SK-N-SH (cell line): Measurements from ENCODE around the gene KYAT1. TPM values are rescaled to one million over a fixed set of nuclear protein-coding genes. Genes with fewer than 3 reads are reported as not detected.
"Not testable (repeated sequence)": the region's sequence is repeated elsewhere in the genome, so short reads cannot be mapped to it uniquely, and the experiment has no call there.

Experiments
- CTCF ChIA-PET: fragments of 300-600, 350-600 bp; formaldehyde crosslinking; extraction: SDS; loops from one replicate; lab custom pipeline; 2021; lab: Yijun Ruan, JAX
- POLR2A ChIA-PET: fragments of 350-600 bp; sonication (Branson Sonifier 250); formaldehyde crosslinking; extraction: SDS; loops from one replicate; lab custom pipeline; 2020; ENCODE audit warnings: antibody characterized with exemption, inconsistent platforms; lab: Yijun Ruan, JAX
- DNase-seq: peaks from one replicate; pipeline ENCODE4 v3.0.0; 2012
- H2AFZ ChIP-seq: fragments of 200-600 bp; sonication (generic); 2 replicates; pipeline ENCODE4 v1.8.1; 2016; ENCODE audit warnings: antibody characterized with exemption, mild to moderate bottlenecking, low read depth
- H3F3A ChIP-seq: fragments of 200-600 bp; sonication (generic); replicated peaks from 2 replicates; pipeline ENCODE3; 2016; ENCODE audit warnings: antibody characterized with exemption, mild to moderate bottlenecking; ENCODE audit not compliant: insufficient read depth
- H3K27ac ChIP-seq, 2 experiments: fragments of 200-500 bp in 1 of 2; fragments of 200-600 bp in 1 of 2; sonication (Bioruptor generic) in 1 of 2; sonication (generic), shearing (Covaris generic) in 1 of 2; 2 replicates each; pipeline versions ENCODE4 v1.5.1 to v1.6.1; 2014 to 2016; ENCODE audit warnings: low read depth in 2 of 2, inconsistent platforms in 1 of 2, low read length in 1 of 2, mild to moderate bottlenecking in 1 of 2, mixed read lengths in 1 of 2
- H3K27me3 ChIP-seq: fragments of 200-600 bp; sonication (generic), shearing (Covaris generic); 2 replicates; pipeline ENCODE4 v1.6.1; 2016; ENCODE audit warnings: mixed run types; ENCODE audit not compliant: insufficient read depth
- H3K36me3 ChIP-seq, 2 experiments: fragments of 200-500 bp in 1 of 2; fragments of 200-600 bp in 1 of 2; sonication (Bioruptor generic) in 1 of 2; sonication (generic) in 1 of 2; replicated peaks in 1 of 2; 2 replicates each; pipeline versions ENCODE3 to v1.5.1; 2014 to 2016; ENCODE audit warnings: low read length in 1 of 2, mild to moderate bottlenecking in 1 of 2; ENCODE audit not compliant: insufficient read depth in 2 of 2, control insufficient read depth in 1 of 2
- H3K4me1 ChIP-seq, 2 experiments: fragments of 200-500 bp in 1 of 2; fragments of 200-600 bp in 1 of 2; sonication (Bioruptor generic) in 1 of 2; sonication (generic), shearing (Covaris generic) in 1 of 2; 2 replicates each; pipeline versions ENCODE4 v1.5.1 to v1.6.1; 2014 to 2016; ENCODE audit warnings: low read depth in 1 of 2, low read length in 1 of 2, mixed run types in 1 of 2; ENCODE audit not compliant: insufficient read depth in 2 of 2, control insufficient read depth in 1 of 2
- H3K4me2 ChIP-seq: fragments of 200-600 bp; sonication (generic), shearing (Covaris generic); 2 replicates; pipeline ENCODE4 v1.6.1; 2017; ENCODE audit warnings: mixed run types
- H3K4me3 ChIP-seq, 2 experiments: fragments of 200-500 bp in 1 of 2; fragments of 200-600 bp in 1 of 2; sonication (Bioruptor generic) in 1 of 2; sonication (generic), shearing (Covaris generic) in 1 of 2; 2 replicates each; pipeline versions ENCODE4 v1.5.1 to v1.8.1; 2014 to 2016; ENCODE audit warnings: low read depth in 2 of 2, inconsistent platforms in 1 of 2, low read length in 1 of 2, mild to moderate bottlenecking in 1 of 2, mixed read lengths in 1 of 2, moderate library complexity in 1 of 2
- H3K79me2 ChIP-seq: fragments of 200-600 bp; sonication (generic); 2 replicates; pipeline ENCODE4 v1.8.1; 2017; ENCODE audit warnings: mild to moderate bottlenecking; ENCODE audit not compliant: insufficient read depth
- H3K9ac ChIP-seq: fragments of 200-600 bp; sonication (generic); 2 replicates; pipeline ENCODE4 v1.6.1; 2017; ENCODE audit warnings: mixed run types
- H3K9me2 ChIP-seq: fragments of 200-600 bp; sonication (generic); 2 replicates; pipeline ENCODE4 v1.6.1; 2017; ENCODE audit warnings: mixed run types
- H3K9me3 ChIP-seq: fragments of 200-600 bp; sonication (generic); 2 replicates; pipeline ENCODE4 v1.6.1; 2017; ENCODE audit warnings: mixed run types, mild to moderate bottlenecking, moderate library complexity
- H4K20me1 ChIP-seq: fragments of 200-600 bp; sonication (generic); 2 replicates; pipeline ENCODE4 v1.6.1; 2017; ENCODE audit warnings: mild to moderate bottlenecking, mixed run types; ENCODE audit not compliant: insufficient read depth
- CTCF ChIP-seq: fragments of 200-600 bp; sonication (generic); IDR thresholded peaks from 2 replicates; pipeline ENCODE4 v1.6.1; 2017; ENCODE audit warnings: antibody characterized with exemption, mild to moderate bottlenecking, moderate library complexity
- GATA2 ChIP-seq: sonication (generic); formaldehyde crosslinking; IDR thresholded peaks from 2 replicates; pipeline ENCODE4 v1.5.0; 2020; ENCODE audit warnings: mild to moderate bottlenecking, missing genetic modification reagents
- MXI1 ChIP-seq: IDR thresholded peaks from 2 replicates; pipeline ENCODE4 v1.6.1; 2012; ENCODE audit warnings: mild to moderate bottlenecking, low read depth, low read length, improper control_type of control experiment
- RAD21 ChIP-seq: IDR thresholded peaks from 2 replicates; pipeline ENCODE4 v1.6.1; 2012; ENCODE audit warnings: mild to moderate bottlenecking, low read length
- SMC3 ChIP-seq: IDR thresholded peaks from 2 replicates; pipeline ENCODE4 v1.6.1; 2012; ENCODE audit warnings: low read depth, low read length, improper control_type of control experiment
- WGBS: methylation state at CpG from one replicate; pipeline ENCODE4 v1.1.6; 2017; ENCODE audit warnings: low lambda C conversion rate; 5-methylcytosine and 5-hydroxymethylcytosine counted together
- polyA plus RNA-seq, 3 experiments: library from polyadenylated mRNA; depleted of rRNA; stranded (reverse); fragments of >200 nt; gene quantifications; 2 replicates each; pipeline ENCODE4 v1.2.3, GENCODE V29; 2012

Gene KYAT1
- polyA plus RNA-seq, 1 of the 3 experiments (the other 2 are of a cell fraction) = 9.4 TPM

GRCh38 chr9:128854454-128854853 lies 27.3 kb downstream of the KYAT1 start:
- peak overlapping the region in 1 of 2 experiments; percentile 55; a peak in 1 of 4 replicates for H3K27ac ChIP-seq
- H4K20me1 ChIP-seq, H3K4me1 ChIP-seq, H2AFZ ChIP-seq, H3K36me3 ChIP-seq, H3K9me2 ChIP-seq, H3K4me3 ChIP-seq, H3K9me3 ChIP-seq, H3K9ac ChIP-seq, H3F3A ChIP-seq, H3K27me3 ChIP-seq, POLR2A ChIA-PET, H3K4me2 ChIP-seq, H3K79me2 ChIP-seq, DNase-seq: not testable (repeated sequence)
- peak; percentile 10; the same call in 1 of the 2 replicates for TF ChIP-seq GATA2
- WGBS = 92% methylated on average over 6 of the region's 6 CpGs
- CTCF ChIA-PET = interaction anchor here (3.1 to 6.1 kb wide), 3 partner anchors 9 to 72 kb away, joined by 11 to 73 read pairs (median 34); no protein-coding TSS in a partner anchor

DNA sequence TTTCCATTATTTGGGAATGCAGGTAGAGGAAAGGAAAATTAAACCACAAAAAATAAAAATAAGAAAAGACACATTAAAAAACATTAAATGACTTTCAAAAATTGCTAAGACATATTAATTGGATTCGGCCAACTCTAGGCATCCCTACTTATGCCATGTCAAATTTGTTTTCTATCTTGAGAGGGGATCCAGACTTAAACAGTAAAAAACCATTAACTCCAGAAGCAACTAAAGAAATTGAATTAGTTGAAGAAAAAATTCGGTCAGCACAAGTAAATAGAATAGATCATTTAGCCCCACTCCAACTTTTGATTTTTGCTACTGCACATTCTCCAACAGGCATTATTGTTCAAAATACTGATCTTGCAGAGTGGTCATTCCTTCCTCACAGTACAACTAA lies 29.1 kb downstream of the KYAT1 start:
- H3K27me3 ChIP-seq, DNase-seq, H3K4me2 ChIP-seq, H3K79me2 ChIP-seq, H3K9me3 ChIP-seq, POLR2A ChIA-PET, H3K9ac ChIP-seq, H2AFZ ChIP-seq, H4K20me1 ChIP-seq, H3K9me2 ChIP-seq, H3K4me3 ChIP-seq, H3K36me3 ChIP-seq, H3F3A ChIP-seq, H3K4me1 ChIP-seq: not testable (repeated sequence)
- WGBS = 32% methylated on average over 2 of the region's 2 CpGs
- H3K27ac ChIP-seq = peak overlapping the region in 1 of 2 experiments; percentile 74; a peak in 2 of 4 replicates
- CTCF ChIA-PET = interaction anchor here (0.7 to 6.1 kb wide), 19 partner anchors 8 to 174 kb away, joined by 3 to 73 read pairs (median 4); partner anchors contain the start of genes ENDOG, KYAT1 and LRRC8A

- TF ChIP-seq CTCF = peak; percentile 55
- TF ChIP-seq MXI1 = 0 out of 2 replicates have a peak, but pooled peaks have one; percentile 23
- peak; percentile 72 for TF ChIP-seq RAD21
- peak; percentile 41; the same call in 1 of the 2 replicates for TF ChIP-seq SMC3
- not testable (repeated sequence) for H3K79me2 ChIP-seq, H2AFZ ChIP-seq, H3K36me3 ChIP-seq, H3K27me3 ChIP-seq, H3K9me2 ChIP-seq, H3K4me1 ChIP-seq, H3K4me2 ChIP-seq, H3K4me3 ChIP-seq, DNase-seq, H3F3A ChIP-seq, H3K9ac ChIP-seq, H3K9me3 ChIP-seq, H4K20me1 ChIP-seq
- POLR2A ChIA-PET = interaction anchor here (1.0 kb wide), 1 partner anchor 23 kb away, joined by 3 read pairs; the partner anchor contains the start of gene SPOUT1
- CTCF ChIA-PET = interaction anchor here (0.7 to 6.1 kb wide), 19 partner anchors 8 to 175 kb away, joined by 3 to 73 read pairs (median 4); partner anchors contain the start of genes ENDOG, KYAT1 and LRRC8A
- 65% methylated on average over 10 of the region's 10 CpGs for WGBS
- peak overlapping the region in 1 of 2 experiments; percentile 69; a peak in 2 of 4 replicates for H3K27ac ChIP-seq
Measured at GRCh38 chr9:128851779-128852600, 29.8 kb downstream of the KYAT1 start.

GRCh38 chr9:128851024-128851423 lies 30.7 kb downstream of the KYAT1 start:
- 86% methylated on average over 10 of the region's 10 CpGs for WGBS
- H3F3A ChIP-seq, H3K79me2 ChIP-seq, H4K20me1 ChIP-seq, H3K4me3 ChIP-seq, H3K27ac ChIP-seq, H3K4me2 ChIP-seq, H3K27me3 ChIP-seq, DNase-seq, H3K9me2 ChIP-seq, H3K9ac ChIP-seq, H3K36me3 ChIP-seq, H2AFZ ChIP-seq, H3K9me3 ChIP-seq: not testable (repeated sequence)
- ChIA-PET POLR2A (interaction anchor here (1.0 kb wide), 1 partner anchor 22 kb away, joined by 3 read pairs; the partner anchor contains the start of gene SPOUT1), CTCF (interaction anchor here (1.6 to 6.1 kb wide), 3 partner anchors 12 to 76 kb away, joined by 4 to 73 read pairs (median 34); no protein-coding TSS in a partner anchor)
- H3K4me1 ChIP-seq = peaks cover 0 to 15% of the 10 kb centered on the region in 2 experiments; a peak in 2 of 4 replicates
